IPS DF 4.7 (cell line): ENCODE data around the gene SLC2A13.

Experiments
- DNase-seq: peaks from one replicate; pipeline ENCODE4 v3.0.0-alpha.2; 2013; ENCODE audit warnings: low spot score; ENCODE audit errors: extremely low read depth

SLC2A13 gene

GRCh38 chr12:40000884-40001283 lies 105.0 kb downstream of the SLC2A13 start:
- DNase-seq: no peak

GRCh38 chr12:39993268-39993667 lies 112.6 kb downstream of the SLC2A13 start:
- no peak for DNase-seq

- no peak for DNase-seq
Measured at GRCh38 chr12:39990122-39991101, 115.5 kb downstream of the SLC2A13 start.

- DNase-seq: no peak
Measured at GRCh38 chr12:39989501-39989900, 116.4 kb downstream of the SLC2A13 start.

GRCh38 chr12:39988574-39988973 lies 117.3 kb downstream of the SLC2A13 start:
- no peak for DNase-seq

GRCh38 chr12:39986674-39987073 lies 119.2 kb downstream of the SLC2A13 start:
- DNase-seq: no peak

GRCh38 chr12:39984670-39985069 lies 121.2 kb downstream of the SLC2A13 start:
- DNase-seq: no peak

GRCh38 chr12:39975374-39975918 lies 130.4 kb downstream of the SLC2A13 start:
- DNase-seq: no peak

GRCh38 chr12:39972119-39972518 lies 133.8 kb downstream of the SLC2A13 start:
- no peak for DNase-seq

- DNase-seq: no peak
Measured at GRCh38 chr12:39971348-39971747, 134.5 kb downstream of the SLC2A13 start.

- DNase-seq: no peak
Measured at GRCh38 chr12:39966721-39967120, 139.2 kb downstream of the SLC2A13 start.

GRCh38 chr12:39966256-39966655 lies 139.6 kb downstream of the SLC2A13 start:
- no peak for DNase-seq

GRCh38 chr12:39959467-39959866 lies 146.4 kb downstream of the SLC2A13 start:
- no peak for DNase-seq

GRCh38 chr12:39959031-39959430 lies 146.8 kb downstream of the SLC2A13 start:
- DNase-seq: no peak

- DNase-seq: no peak
Measured at GRCh38 chr12:39958377-39958776, 147.5 kb downstream of the SLC2A13 start.

- no peak for DNase-seq
Measured at GRCh38 chr12:39956725-39957124, 149.2 kb downstream of the SLC2A13 start.

- no peak for DNase-seq
Measured at GRCh38 chr12:39946361-39947280, 159.3 kb downstream of the SLC2A13 start.

GRCh38 chr12:39937119-39937518 lies 168.8 kb downstream of the SLC2A13 start:
- no peak for DNase-seq

- no peak for DNase-seq
Measured at GRCh38 chr12:39935839-39936238, 170.0 kb downstream of the SLC2A13 start.

- no peak for DNase-seq
Measured at GRCh38 chr12:39935275-39935674, 170.6 kb downstream of the SLC2A13 start.

- DNase-seq: no peak
Measured at GRCh38 chr12:39931857-39932256, 174.0 kb downstream of the SLC2A13 start.

- DNase-seq: no peak
Measured at GRCh38 chr12:39931231-39931630, 174.7 kb downstream of the SLC2A13 start.
